Left ventricle myocardium inferior (tissue), 1 donor: ENCODE data around the gene SMIM26. TPM values are rescaled to one million over a fixed set of nuclear protein-coding genes. Genes with fewer than 3 reads are reported as not detected.

Experiments
- DNase-seq: peaks from one replicate; pipeline ENCODE4 v3.0.0-alpha.2; 2020
- H3K27ac ChIP-seq: fragments of 200-600 bp; replicated peaks from 2 replicates; pipeline ENCODE4 v1.8.0; 2021
- H3K27me3 ChIP-seq: fragments of 200-600 bp; 2 replicates; pipeline ENCODE4 v1.8.0; 2021; ENCODE audit warnings: low read depth
- H3K36me3 ChIP-seq: fragments of 200-600 bp; 2 replicates; pipeline ENCODE4 v1.8.0; 2021
- H3K4me1 ChIP-seq: fragments of 200-600 bp; 2 replicates; pipeline ENCODE4 v1.8.0; 2021
- H3K4me3 ChIP-seq: fragments of 200-600 bp; 2 replicates; pipeline ENCODE4 v1.8.0; 2021; ENCODE audit warnings: mild to moderate bottlenecking, moderate library complexity
- H3K9me3 ChIP-seq: fragments of 200-600 bp; replicated peaks from 2 replicates; pipeline ENCODE4 v1.8.0; 2021
- CTCF ChIP-seq: fragments of 200-600 bp; IDR thresholded peaks from 2 replicates; pipeline ENCODE4 v1.8.0; 2021; ENCODE audit warnings: antibody characterized with exemption, mild to moderate bottlenecking, borderline replicate concordance
- intact Hi-C: fragments of 100-400 bp; cut with micrococcal nuclease; formaldehyde crosslinking; loops from one replicate; pipeline ENCODE4 v1.11.0; 2022
- total RNA-seq: library from RNA; stranded (reverse); fragmentation: NEBNext Ultra II Directional; extraction: Animal tissue kit (Norgen Biotek cat#: 25700); gene quantifications from one replicate; pipeline ENCODE4 v1.2.1, GENCODE V29; 2021
- donor health status: DM: no; HTN: yes; CAD: no; lungs with severe emphysema.

Gene SMIM26
- total RNA-seq, 1 donor from 2014 or later = 109 TPM

GRCh38 chr20:18615020-18615650 lies 47.9 kb downstream of the SMIM26 start:
- Histone ChIP-seq H3K4me3 (no peak overlapping the region), H3K36me3 (peaks cover 5% of the 10 kb centered on the region), H3K27me3 (no peaks in the 10 kb centered on the region), H3K9me3 (peaks cover 12% of the 10 kb centered on the region), H3K4me1 (peaks cover 14% of the 10 kb centered on the region), H3K27ac (no peak overlapping the region)
- intact Hi-C loops = no loop called here
- no peak for TF ChIP-seq CTCF
- no peak for DNase-seq

Other genes with a start within 250 kb of the SMIM26 start
- gene DZANK1, start 100.4 kb upstream of the SMIM26 start, total RNA-seq = 0.60 TPM
- 8.4 TPM for gene POLR3F, start 100.0 kb upstream of the SMIM26 start, total RNA-seq
- gene RBBP9, start 70.2 kb upstream of the SMIM26 start, total RNA-seq = 5.6 TPM
- gene SEC23B, start 59.5 kb upstream of the SMIM26 start, total RNA-seq = 9.7 TPM
- 12.2 TPM for gene DTD1, start 20.6 kb downstream of the SMIM26 start, total RNA-seq
- not detected for gene SCP2D1, start 246.4 kb downstream of the SMIM26 start, total RNA-seq